ENCODE data around the gene PLAAT2.
"Not testable (repeated sequence)": the region's sequence is repeated elsewhere in the genome, so short reads cannot be mapped to it uniquely, and the experiment has no call there.

The PLAAT2 gene

DNA sequence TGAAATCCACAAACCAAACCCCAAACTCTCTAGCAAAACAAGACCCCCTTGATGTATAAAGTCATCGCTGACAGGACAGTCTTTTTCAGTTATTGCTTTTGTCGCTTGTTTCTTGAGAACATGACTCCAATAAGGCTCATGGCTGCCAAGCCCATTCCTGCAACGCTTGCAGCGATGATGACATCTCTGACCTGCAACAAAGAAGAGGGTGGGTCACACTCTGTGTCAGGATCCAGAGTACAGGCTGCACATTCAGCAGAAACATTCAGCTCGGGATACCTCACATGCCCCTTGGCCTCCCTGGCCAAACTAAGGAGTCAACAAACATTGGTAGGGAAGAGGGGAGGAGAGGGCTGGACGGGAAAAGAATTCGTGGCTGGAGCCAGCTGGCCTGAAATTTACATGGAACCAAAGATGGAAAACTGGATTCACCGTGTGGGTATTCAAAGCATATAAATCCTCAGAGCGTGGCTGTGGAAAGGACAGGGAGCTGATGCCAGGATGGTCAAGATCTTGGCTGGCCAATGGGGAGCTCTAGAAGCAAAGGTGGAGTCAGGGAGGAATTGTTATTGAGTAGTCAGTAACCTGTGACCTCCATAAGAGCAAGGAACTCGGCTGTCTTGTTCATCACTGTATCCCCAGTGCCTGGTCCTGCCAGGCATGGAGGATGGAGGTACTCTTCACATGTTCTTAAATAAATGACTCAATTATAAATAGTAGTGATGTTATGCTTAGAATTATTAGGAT, 11.8 kb upstream of the PLAAT2 start:
- no peak for DNase-seq

DNA sequence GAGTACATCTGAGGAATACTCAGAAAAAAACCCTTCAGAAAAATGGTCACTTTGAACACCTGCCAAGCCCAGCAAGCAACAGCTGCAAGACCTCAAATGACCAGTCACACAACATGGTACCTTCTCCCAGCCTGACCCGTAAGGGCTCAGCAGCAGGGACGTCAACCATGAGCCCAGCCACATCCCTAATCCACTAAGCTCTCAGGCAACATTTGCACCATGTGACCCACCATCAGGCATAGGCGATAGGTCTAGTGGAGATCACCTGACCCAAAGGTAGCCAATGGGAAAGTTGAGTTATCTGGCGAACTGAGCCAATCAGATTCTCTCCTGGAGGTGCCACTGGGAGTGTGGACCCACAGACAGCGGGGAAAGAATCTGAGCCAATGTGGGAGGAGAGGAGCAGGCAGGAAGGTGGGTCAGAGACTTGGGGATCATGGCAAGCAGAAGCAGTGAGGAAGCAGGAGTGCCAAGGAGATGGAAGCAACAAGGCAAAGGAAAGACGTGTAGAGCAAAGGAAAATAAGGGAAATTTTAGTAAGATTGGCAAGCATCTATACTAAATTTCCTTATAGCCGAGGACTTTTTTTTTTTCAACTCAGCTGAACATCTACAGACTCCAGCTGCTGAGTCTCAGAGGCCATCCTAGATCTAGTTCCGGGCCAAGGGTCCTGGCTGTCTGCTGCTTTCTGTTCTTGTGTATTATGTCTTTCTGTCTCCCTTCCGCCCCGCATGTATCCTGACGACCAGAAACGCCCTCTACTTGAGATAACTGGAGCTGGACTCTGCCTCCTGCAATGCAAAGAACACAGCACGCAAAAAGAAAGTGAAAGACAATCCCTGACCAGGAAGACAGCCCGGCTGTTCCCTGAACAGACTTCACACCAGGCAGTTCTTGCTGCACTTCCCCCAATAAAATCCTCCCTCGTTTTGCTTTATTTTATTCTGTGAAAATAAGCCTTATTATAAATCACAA, 11.0 kb upstream of the PLAAT2 start:
- DNase-seq, result peak; percentile 77

DNA sequence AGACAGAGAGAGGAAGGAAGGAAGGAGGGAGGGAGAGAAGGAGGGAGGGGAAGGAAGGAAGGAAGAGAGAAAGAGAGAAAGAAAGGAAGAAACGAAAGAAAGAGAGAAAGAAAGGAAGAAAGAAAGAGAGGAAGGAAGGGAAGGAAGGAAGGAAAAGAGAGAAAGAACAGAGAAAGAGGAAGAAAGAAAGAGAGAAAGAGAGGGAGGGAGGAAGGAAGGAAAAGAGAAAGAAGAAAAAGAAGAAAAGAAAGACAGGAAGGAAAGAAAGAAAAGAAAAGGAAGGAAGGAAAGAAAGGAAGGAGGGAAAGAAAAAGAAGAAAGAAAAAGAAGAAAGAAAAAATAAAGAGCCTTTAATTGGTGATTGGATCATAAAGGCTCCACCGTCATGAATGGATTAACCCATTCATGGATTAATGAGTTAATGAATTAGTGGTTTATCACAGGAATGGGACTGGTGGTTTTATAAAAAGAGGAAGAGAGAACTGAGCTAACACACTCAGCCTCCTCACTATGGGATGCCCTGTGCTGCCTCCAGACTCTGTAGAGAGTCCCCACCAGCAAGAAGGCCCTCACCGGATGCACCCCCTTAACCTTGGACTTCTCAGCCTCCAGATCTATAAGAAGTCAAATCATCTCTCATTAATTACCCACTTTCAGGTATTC, 9.0 kb upstream of the PLAAT2 start:
- DNase-seq, result no peak

- DNase-seq, result no peak
Measured at GRCh38 chr11:63569570-63569969, 6.4 kb upstream of the PLAAT2 start.

- DNase-seq, result peak; percentile 90
Measured at GRCh38 chr11:63567044-63567840, 4.1 kb upstream of the PLAAT2 start.

DNA sequence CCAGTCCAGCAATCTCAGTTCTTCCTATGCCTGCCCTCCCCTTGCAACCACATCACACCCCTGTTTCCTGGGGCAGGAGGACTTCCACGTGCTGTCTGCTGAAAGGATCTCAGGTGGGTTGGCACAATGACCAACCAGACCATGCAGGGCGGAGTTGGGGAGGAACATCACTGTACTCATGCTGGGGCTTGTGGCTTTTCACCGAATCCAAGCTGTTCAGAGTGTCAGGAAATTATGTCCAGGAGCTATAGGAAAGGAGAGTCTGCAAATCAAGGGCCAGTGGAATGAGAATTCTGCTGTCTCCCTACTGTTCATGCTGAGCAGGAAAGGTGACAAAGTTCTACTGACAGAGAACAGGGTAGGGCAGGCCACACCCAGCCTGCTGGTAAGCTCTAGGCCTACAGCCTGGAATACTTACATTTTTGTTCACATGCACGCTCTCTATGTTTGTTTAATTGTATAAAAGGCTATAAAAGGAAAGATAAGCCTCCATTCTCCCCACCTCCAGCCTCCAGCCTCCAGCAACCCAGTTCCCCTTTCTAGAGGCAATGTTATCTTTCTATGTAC, 1.7 kb upstream of the PLAAT2 start:
- DNase-seq, result no peak

GRCh38 chr11:63564056-63564774, 1.0 kb upstream of the PLAAT2 start:
- DNase-seq, result no peak

- DNase-seq, result no peak
Measured at GRCh38 chr11:63560506-63561180, 2.5 kb downstream of the PLAAT2 start.

DNA sequence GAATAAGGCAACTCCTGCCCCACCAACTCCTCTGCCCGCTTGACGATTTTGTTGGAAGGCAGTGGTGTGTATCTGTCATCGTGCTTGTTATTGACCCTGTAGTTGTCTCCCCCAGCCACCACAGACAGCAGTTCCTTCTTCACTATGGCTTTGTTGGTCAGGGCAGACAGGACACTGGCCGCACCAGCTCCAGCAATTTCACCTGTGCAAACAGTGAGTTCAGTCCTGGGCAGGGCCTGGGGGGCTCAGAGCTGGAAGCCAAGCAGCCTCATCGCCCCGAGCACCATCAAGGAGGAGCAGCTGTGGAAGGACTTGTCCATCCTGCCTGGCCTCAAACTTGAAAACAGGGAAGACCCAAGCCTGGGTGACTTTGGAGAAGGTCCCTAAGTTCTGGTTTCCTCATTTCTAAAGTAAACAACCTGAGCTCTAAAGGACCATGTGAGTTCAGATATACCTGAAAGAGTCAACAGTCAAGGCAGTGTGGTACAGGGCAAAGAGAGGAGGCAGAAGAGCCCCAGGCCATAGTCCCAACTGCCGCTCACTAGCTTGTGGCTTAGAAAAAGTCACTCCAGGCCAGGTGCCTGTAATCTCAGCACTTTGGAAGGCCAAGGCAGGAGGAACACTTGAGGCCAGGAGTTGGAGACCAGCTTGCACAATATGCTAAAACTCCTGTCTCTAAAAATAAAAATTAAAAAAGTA, 4.6 kb downstream of the PLAAT2 start:
- DNase-seq, result no peak

- no peak for DNase-seq
Measured at GRCh38 chr11:63557570-63557969, 5.6 kb downstream of the PLAAT2 start.

DNA sequence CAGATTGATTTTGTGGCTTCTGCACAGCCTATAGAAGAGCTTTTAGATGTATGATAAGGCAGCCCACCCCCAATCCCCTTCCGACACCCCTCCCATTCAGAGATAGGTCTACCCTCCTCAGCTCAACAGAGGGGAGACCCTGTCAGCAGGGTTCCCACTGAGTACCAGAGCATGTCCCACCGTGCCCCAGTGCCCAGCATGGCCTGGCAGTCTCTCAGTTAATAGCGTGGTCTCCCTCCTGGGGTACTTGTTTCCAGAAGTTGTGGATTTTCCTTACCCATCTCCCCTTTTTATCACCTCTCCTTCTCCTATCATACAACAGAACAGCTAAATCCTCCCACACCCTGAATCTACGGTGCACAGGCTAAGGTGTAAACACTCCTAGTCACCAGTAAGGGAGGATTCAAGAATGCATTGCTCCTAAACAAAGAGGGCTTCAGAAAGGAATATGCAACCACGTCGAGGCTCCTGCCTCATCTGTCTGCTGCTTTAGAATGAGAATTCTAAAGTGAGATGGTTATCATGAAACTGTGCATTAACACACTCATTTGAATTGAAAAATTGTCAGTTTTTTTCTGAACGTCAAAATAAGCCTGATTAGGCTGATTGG, 6.7 kb downstream of the PLAAT2 start:
- no peak for DNase-seq

DNA sequence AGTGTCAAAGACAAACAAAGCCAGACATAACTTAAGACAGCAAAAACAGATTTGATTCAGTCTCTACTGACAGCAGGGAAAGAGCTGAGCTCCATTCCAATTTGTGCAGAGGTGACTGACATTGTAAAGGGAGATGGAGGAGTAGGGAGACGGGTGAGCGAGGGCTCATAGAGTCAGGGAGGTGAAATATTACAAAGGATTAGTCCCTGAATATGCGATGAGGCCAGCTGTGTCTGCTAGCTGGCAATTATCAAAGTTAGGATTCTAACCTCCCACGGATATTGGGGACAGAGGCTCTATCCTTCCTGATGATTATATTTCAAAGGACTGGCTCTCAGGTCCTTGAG, 8.3 kb downstream of the PLAAT2 start:
- DNase-seq, result no peak

DNA sequence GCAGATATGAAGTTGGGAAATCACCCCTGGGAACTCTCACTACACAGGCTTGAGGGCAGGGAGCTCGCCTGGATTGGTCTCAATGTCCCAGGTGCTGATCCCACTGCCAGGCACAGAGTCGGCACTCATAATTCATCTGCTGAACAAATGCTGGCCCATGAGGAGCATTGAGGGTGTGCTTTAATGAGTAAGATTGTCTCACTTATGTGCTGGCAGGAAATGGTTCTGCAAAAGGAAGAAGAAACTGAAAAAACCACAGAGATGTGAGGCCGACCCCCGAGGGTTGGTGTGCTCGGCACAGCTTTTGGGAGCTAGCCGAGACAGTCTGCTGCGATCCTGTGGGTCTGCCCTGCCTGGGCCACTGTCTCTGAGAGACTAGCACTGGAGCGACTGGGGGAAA, 9.4 kb downstream of the PLAAT2 start:
- peak; percentile 60 for DNase-seq

DNA sequence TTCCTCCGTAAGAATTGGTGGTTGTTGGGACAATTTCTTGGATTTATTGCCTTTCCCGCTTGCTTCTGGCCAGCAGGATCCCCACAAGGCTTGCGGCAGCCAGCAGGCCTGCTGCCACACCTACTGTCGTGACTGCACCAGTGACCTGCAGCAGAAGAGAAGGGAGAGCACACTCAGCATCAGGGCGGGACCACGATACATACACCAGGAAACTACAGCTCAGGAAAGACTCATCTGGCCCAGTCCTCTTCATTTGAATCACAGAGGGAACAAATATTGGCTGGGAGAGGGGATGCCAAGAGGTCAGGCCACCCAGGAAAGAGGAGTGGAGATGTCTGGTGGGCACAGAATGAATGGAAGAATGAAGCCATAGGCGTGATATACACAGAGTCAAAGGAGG, 10.3 kb downstream of the PLAAT2 start:
- DNase-seq, result no peak

GRCh38 chr11:63551889-63552266, 11.3 kb downstream of the PLAAT2 start:
- DNase-seq, result no peak

GRCh38 chr11:63551091-63551888, 11.9 kb downstream of the PLAAT2 start:
- no peak for DNase-seq

DNA sequence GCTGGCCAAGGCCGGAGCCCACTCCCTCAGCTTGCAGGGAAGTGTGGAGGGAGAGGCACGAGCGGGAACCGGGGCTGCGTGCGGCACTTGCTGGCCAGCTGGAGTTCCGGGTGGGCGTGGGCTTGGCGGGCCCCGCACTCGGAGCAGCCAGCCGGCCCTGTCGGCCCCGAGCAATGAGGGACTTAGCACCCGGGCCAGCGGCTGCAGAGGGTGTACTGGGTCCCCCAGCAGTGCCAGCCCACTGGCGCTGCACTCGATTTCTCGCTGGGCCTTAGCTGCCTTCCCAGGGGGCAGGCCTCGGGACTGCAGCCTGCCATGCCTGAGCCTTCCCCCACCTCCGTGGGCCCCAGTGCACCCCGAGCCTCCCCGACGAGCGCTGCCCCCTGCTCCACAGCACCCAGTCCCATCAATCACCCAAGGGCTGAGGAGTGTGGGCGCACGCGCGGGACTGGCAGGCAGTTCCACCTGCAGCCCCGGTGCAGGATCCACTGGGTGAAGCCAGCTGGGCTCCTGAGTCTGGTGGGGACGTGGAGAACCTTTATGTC, 13.0 kb downstream of the PLAAT2 start:
- DNase-seq, result not testable (repeated sequence)

DNA sequence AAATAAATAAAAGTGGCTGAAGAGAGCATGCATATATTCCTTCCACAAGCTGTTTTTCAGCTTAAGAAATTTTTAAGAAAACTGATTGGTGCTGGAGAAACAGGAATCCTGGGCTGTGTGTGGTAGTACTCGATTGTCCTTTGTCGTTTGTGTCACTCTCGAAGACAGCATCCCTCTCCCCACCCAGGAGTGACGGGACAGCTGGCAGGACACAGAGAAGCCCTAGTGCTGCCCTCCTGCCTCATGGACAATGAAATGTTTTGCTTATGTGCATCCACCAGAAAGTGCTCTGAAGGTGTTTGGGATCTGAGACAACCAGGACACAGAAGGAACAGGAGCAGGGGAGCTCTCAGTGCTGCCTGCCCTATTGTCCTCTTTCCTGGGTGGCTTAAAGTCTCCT, 13.8 kb downstream of the PLAAT2 start:
- DNase-seq, result no peak

- no peak for DNase-seq
Measured at GRCh38 chr11:63548178-63548577, 15.0 kb downstream of the PLAAT2 start.

Measured in fibroblast of upper back skin (primary cell).